ENCODE data around the gene RABL6. TPM values are rescaled to one million over a fixed set of nuclear protein-coding genes. Genes with fewer than 3 reads are reported as not detected.
"Not testable (repeated sequence)": the region's sequence is repeated elsewhere in the genome, so short reads cannot be mapped to it uniquely, and the experiment has no call there.

RABL6 gene
- polyA plus RNA-seq, 3 donors, result 66.7 to 81.4 (median 78.7) TPM

DNA sequence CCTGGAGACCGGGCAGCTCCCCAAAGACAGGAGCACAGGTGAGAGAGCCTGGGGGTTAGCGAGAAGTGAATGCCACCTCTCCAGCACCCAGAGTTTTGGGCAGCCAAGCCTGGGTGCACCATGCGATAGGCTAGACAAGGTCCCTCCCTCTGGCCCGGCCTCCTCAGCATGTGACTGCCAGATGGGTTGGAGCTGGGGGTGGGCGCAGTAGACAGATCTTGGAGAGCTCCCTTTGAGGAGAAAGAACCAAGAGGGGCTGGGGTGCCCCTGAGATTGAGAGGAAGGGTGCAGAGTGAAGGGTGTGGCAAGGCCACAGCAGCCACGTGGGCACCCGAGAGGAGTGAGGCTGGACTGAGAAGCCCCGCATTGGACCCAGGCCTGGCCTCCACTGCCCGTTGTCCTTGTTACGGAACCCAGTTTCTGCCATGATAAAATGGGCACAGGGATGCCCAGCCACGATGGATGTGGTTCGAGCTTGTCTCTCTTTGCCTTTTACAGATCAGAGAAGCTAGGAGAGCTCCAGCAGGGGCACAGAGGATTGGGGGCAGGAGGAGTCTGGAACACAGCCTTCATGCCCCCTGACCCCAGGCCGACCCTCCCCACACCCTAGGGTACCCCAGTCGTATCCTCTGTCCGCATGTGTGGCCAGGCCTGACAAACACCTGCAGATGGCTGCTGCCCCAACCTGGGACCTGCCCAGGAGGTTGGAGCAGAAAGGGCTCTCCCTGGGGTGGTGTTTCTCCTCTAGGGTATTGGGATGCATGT is 15.2 kb upstream of the RABL6 start:
- DNase-seq, result no peak

DNA sequence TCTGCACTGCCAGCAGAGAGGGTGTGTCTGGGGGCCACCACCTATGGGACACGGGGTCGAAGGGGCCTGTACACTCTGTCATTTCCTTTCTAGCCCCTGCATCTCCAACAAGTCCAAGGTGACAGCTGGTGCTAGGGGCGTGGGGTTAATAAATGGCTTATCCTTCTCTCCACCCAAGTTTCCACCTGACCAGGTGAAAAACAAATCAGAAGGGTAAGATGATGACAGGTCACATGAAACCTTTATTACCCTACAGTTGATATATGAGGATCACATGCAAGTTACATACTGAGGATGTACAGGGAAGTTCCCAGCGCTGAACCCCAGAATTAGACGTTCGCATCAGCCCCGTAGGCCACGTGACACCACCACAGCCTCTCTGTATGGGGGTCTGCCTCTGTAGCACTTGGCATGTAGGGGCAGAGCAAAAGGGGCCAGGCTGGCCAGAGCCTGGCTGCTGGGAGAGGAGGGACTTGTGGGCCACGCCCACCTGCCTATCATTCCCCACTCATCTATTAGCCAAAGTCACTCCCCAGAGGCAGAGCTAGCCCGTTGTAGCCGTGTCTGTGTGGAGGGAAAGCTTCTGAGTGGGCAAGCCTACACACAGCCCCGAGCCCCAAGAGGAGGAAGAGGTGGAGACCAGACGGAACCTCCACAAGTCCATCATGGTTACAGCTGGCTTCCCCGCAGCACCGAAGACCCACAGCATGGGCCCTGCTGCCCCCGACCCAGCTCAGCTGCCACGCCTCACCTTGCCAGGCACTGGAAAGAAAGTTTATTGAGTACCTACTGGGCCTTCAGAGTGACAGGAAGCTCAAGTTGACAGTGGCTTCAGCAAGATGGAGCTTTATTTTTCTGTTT is 14.4 kb upstream of the RABL6 start:
- no peak for DNase-seq

DNA sequence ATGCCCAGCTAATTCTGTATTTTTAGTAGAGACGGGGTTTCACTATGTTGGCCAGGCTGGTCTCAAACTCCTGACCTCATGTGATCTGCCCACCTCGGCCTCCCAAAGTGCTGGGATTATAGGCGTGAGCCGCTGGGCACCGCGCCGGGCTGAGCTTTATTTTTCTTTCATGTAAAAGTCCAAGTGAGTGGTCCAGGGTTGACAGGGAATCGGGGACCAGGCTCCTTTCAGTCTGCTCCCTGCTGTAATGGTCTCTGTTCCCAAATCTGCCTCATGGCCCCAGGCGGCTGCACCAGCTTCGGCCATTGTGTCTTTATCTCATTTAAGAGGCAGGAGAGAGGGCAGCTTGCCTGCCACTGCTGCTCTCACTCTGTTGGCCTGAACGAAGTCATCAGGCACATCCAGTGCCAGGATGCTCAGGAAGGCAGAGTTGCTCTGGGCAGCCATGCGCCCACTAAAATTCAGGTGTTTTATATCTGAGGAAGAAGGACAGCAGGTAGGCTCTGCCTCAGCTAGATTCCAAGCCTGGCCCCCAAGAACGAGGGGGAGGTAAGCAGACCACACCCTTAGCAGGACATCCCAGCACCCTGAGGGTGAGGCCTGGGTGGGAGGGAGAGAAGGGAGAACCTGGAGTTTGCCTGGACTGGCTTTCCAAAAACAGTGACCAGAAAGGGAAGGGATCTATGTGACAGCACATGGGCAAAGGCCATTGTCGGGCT is 13.3 kb upstream of the RABL6 start:
- no peak for DNase-seq

DNA sequence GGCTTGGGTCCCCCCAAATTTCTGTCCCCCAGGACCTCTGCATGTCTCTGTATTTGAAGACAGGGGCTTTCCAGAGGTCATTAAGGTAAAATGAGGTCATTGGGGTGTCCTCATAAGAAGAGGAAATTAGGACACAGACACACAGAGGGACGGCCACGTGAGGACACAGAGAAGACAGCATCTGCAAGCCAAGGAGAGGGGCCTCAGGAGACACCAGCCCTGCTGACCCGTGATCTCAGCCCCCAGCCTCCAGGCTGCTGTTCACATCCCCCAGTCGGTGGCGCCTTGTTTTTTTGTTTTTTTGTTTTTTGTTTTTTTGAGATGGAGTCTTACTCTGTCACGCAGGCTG is 12.8 kb upstream of the RABL6 start:
- no peak for DNase-seq

DNA sequence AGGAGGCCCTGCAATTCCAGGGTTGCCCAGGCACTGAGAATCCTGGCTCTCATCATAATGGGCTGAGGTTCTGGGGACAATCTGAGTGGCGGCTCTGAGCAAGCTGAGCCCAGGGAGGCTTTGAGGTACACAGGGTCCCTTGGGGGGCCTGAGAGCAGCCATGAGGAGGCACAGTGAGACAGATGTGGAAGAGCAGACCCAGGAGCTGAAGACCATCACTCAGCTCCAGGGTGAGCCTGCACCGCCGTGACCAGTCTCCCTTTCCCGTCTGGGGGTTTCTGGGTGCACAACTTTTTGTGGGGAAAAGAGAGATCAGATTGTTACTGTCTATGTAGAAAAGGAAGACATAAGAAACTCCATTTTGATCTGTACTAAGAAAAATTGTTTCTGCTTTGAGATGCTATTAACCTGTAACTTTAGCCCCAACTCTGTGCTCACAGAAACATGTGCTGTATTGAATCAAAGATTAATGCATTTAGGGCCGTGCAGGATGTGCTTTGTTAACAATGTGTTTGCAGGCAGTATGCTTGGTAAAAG is 11.4 kb upstream of the RABL6 start, which contains the start of gene CCDC183:
Gene CCDC183, plus strand, starts transcription at position 101 of the 537 bp plus-strand sequence. Its CDS starts 60 bp downstream, at position 161.
- DNase-seq, result no peak

DNA sequence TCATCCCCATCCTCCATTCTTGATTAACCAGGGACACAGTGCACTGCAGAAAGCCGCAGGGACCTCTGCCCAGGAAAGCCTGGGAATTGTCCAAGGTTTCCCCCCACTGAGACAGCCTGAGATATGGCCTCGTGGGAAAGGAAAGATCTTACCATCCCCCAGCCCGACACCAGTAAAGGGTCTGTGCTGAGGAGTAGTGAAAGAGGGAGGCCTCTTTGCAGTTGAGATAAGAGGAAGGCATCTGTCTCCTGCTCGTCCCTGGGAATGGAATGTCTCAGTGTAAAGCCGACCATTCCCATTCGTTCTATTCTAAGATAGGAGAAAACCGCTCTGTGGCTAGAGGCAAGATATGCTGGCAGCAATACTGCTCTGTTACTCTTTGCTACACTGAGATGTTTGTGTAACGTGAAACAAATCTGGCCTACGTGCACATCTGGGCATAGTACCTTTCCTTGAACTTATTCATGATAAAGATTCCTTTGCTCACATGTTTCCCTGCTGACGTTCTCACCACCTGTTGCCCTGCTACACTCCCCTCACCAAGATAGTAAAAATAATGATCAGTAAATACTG is 10.9 kb upstream of the RABL6 start:
- not testable (repeated sequence) for DNase-seq

DNA sequence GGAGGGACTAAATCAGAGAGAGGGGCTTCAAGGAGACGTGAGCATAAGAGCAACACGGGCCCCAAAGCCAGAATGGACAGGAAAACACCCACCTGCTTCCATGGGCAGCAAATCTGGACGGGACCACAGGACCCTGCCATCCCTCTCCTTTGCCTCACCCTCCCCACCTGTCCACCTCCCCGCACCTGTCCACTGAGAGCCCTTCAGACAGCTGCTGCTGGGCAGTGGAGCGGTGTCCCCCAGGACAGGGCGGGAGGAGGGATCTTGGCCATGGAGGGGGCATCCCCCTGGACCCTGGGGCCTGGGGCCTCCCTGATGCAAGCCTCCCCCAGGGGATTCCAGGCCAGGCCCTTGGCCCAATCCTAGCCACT is 9.1 kb upstream of the RABL6 start:
- no peak for DNase-seq

DNA sequence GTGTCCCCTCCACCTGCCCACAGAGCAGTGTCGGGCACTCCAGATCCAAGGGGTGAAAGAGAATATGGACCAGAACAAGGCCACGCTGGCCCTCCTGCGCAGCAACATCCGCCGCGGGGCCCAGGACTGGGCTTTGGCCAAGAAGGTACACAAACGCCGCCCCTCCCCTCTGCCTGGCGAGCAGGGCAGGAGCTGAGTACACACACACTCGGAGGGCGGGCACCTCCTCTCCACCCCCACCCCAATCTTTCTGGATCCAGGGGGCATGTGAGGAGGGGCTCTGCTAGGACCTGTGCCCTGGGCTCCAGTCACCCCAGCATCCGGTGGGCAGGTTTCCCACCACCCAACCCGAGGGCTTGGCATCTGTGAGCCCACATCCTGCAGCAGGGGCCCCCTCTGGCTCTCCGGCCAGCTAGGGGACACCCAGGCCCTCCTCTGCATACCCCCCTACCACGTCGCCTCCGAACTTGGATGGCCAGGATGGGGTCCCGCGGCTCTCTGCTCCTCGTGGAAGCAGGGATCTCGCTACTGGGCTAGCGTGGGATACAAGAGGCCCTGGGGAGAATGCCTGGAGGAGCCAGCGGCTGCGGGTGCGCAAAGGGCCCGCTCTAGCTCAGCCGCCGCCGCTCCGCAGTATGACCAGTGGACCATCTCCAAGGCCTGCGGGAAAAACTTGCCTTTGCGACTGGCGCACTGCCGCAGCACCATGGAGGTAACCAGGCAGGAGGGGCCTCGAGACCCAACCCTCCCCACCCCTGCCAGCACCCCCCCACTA is 8.5 kb upstream of the RABL6 start:
- no peak for DNase-seq

DNA sequence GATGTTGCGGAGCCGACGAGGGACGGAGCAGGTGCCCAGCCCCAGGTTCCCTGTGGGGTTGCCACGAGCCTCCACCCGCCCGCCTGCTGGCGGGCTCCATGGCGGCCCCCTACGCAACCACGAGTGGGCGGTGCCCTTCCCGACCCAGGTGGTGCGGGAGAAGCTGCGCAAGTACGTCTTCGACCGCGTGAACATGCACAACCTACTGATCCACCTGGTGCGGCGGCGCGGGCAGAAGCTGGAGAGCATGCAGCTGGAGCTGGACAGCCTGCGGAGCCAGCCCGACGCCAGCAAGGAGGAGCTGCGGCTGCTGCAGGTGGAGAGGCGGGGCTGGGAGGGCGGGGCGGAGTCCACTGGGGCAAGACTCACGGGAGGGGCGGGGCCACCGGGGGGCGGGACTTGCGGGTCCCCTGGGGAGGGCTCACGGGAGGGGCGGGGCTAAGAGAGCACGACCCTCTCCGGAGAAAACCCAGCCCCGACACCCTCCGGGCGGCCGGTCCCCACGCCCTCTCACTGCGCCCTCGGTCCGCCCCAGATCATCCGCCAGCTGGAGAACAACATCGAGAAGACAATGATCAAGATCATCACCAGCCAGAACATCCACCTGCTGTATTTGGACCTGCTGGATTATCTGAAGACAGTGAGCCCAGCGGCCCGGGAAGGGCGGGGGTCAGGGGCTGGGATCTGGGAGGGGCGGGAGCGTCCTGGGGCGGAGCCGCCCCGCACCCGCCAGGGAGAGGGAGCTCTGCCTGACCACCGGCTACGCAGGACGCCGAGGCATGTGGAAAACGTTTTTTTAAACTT is 7.7 kb upstream of the RABL6 start:
- DNase-seq, result peak; percentile 88

DNA sequence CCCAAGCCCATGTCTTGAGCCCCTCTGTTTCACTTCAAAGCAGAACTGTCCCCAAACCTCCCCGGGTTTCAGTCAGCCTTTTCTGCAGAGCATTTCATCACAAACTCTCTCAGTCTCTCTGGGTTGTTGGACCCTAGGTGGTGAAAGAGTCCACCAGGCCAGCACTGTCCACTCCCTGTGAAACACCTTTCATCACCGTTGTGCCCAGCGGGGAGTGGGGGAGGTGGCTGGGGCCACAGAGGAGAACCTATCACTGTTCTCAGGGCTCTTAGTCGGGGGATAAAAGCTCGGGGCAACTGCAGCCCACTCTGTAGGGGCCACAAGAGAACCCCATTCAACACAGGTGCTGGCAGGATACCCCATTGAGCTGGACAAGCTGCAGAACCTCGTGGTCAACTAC is 5.4 kb upstream of the RABL6 start:
- no peak for DNase-seq

DNA sequence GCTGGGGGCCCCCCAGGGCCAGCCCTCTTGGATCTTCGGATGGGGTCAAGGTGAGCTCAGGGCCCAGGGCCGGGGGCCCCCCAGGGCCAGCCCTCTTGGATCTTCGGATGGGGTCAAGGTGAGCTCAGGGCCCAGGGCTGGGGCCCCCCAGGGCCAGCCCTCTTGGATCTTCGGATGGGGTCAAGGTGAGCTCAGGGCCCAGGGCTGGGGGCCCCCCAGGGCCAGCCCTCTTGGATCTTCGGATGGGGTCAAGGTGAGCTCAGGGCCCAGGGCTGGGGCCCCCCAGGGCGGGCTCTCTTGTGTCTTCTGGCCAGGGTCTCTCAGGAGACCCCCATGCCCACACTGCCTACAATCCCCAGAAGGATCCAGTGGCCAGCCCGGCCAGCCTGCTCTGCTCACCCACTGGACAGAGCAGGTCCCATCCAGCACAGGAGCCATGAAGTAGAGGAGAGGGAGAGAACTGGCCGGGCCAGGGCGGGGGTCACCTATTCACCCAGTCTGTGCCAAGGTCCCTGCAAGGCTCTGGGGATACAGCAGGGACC is 4.7 kb upstream of the RABL6 start:
- DNase-seq, result not testable (repeated sequence)

DNA sequence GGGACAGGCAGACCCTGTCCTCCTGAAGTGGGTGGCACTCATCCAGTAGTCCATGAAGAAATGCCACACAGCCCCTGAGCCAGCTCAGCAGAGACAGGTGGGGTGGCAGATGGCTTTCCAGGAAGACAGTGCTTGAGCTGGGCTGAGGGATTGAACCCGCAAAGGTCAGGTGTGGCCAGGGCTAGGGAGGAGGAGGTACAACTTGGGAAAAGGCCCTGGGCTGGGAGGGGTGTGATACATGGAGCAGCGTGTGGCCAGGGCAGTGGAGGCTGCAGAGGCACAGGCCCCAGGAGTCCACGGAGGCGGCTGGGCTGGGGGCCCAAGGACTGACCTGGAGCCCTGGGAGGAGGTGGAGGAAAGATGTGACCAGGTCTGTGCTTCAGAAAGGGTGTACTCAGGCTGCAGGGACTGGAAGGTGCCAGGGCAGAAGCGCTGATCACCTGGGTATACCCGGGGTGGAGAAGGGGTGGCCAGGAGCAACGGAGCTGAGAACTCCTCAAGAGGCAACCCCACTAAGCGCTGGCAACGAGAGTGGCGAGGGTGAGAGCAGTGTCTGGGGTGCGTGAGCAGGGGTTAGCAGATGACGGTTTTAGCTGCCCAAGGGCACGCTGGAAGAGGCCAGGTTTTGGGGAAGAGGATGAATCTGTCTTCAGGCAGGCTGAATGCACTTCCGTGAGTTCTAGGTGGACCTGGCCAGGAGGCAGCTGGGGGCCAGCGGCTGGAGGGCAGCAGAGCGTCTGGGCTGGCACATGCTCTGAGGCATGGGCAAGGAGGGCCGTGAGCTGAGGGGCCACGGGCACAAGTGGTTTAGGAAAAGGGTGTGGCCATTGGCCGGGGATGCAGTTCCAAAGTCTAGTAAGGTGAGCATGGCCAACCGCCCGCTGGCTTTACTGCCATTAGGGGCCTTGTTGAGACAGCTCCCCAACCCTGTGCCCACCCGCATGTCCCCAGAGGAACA is 3.9 kb upstream of the RABL6 start:
- DNase-seq, result no peak

DNA sequence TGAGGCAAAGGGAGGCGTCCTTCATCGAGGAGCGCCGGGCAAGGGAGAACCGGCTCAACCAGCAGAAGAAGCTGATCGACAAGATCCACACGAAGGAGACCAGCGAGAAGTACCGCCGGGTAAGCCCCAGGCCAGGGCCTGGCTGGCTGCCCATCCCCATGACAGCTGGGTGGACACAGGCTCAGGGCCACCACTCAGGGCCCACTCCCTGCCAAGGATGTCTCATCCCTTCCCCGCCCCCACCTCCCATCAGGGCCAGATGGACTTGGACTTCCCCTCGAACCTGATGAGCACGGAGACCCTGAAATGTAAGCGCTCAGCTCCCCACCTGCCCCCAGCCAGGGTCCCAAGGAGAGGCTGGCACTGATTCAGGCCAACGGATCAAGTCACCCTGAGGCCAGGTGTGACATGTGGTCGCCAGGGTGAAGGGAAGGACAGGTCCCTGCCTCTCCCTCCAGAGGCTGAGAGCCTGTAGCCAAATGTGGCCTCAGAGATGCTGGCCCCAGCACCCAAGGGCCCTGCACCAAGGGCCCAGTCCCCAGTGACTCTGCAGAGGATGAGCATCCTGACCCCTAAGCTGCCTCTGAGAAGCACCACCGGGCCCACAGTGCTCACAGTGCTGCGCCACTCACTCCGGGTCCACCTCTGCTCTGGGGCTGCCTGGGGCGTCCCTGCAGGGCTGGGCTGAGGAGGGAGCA is 3.1 kb upstream of the RABL6 start:
- no peak for DNase-seq

DNA sequence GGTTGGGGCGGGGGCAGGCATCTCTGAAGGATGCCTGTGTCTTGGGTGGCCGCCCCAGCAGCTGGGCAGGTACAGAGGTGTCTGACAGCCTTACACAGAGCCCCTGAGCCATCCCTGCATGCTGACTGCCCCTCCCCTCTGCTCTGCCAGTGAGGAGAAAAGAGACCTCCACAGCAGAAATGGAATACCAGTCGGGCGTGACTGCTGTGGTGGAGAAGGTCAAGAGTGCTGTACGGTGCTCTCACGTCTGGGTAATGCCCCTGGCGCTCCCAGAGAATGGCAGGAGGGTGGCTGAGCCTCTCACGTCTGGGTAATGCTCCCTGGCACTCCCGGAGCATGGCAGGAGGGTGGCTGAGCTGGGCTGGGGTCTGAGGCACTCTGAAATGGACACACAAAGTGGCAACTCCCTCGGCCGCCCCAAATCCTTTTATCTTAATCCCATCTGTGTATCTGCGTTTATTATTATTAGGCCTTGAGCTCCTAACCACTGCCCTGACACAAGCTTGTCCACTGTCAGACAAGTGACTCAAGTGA is 2.5 kb upstream of the RABL6 start:
- no peak for DNase-seq

DNA sequence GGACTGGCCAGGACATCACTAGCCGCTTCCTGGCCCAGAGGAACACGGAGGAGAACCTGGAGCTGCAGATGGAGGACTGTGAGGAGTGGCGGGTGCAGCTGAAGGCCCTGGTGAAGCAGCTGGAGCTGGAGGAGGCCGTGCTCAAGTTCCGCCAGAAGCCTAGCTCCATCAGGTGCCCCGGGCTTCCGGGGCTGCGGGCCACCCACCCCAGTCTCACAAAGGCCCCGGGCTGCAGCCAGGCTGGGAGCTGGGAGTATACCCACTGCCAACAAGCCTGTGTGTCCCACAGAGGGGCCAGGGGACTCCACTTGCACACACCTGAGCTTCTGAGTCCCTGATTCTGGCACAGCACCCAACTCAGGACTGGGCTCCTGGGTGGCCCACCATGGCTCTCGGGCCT is 1.7 kb upstream of the RABL6 start:
- DNase-seq, result no peak

DNA sequence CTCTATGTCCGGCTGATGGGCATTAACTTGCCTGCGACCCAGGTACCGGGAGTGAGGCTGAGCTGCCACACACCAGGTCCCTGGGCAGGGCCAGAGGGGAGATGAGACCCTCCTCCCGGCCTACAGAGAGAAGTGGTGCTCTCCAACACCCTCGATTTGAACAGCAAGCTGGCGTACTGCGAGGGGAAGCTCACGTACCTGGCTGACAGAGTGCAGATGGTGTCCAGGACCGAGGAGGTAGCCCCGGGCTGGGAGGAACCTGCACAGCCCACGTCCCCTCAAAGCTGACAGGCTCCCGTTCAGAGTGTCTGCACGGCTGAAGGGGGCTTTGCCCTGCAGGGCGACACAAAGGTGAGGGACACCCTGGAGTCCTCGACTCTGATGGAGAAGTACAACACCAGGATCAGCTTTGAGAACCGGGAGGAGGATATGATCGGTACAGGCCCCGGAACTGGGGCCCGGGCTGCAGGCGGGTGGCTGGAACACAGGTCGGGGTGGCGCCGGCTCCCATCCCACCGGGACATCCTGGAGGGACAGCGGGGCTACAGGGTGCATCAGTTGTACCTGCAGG is 1.0 kb upstream of the RABL6 start:
- DNase-seq, result no peak

DNA sequence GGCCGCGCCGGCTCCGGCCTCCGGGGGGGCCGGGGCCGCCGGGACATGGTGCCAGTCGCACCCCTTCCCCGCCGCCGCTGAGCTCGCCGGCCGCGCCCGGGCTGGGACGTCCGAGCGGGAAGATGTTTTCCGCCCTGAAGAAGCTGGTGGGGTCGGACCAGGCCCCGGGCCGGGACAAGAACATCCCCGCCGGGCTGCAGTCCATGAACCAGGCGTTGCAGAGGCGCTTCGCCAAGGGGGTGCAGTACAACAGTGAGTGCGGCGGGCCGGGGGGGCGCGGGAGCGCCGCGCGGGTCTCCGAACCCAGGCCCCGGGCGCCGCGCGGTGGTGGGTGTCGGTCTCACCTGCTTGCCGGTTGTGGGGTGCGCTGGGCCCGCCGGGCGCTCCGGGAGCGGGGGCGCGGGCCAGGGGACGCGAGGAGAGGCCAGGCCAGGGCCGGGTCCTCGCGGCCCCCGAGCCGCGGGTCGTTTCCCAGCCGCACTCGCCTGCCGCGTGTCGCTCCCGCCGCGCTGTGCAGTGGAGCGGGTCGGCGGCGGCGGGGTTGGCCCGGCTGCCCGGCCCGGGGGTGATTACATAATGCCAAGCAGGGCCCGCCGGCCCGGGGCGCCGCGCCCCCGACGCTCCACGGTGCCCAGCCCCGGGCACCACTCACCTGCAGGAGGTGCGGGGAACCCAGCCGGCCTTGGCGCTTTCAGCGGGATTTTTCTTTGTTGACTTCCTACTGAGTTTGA is 492 bp downstream of the RABL6 start:
- DNase-seq, result no peak
